ENCODE measurements around the gene TSPY3.
"Not testable (repeated sequence)": the region's sequence is repeated elsewhere in the genome, so short reads cannot be mapped to it uniquely, and the experiment has no call there.

The TSPY3 gene, protein sequence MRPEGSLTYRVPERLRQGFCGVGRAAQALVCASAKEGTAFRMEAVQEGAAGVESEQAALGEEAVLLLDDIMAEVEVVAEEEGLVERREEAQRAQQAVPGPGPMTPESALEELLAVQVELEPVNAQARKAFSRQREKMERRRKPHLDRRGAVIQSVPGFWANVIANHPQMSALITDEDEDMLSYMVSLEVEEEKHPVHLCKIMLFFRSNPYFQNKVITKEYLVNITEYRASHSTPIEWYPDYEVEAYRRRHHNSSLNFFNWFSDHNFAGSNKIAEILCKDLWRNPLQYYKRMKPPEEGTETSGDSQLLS

DNA sequence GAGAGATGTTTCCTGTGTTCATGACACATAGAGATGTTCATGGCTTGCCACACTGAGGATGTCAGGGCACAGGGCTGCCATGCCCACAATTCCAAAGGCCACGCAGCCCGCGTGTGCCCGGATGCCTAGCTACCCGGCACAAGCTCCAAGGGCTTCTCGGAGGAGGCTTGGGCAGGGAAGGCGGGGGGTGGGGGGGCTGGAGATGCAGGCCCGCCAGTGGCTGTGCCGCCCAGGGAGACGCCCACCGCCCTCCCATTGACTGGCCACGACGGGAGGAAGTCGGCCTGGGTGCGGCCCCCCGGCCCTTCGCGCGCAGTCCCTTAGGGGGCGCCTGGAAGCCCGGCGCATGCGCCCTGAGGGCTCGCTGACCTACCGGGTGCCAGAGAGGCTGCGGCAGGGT is at the start of gene TSPY3:
Gene TSPY3, plus strand, starts transcription at position 301 of the 400 bp plus-strand sequence. Its CDS starts 46 bp downstream, at position 347.
- not testable (repeated sequence) for DNase-seq (ENCODE audit: low spot score)

GRCh38 chrY:9357497-9357896 is 40.7 kb upstream of the TSPY3 start, which contains the start of gene TSPY8:
TSS of gene TSPY8 (plus strand) at chrY:9357797. CDS start at chrY:9357843, 46 bp downstream.
- DNase-seq (ENCODE audit: low spot score), result not testable (repeated sequence)

DNA sequence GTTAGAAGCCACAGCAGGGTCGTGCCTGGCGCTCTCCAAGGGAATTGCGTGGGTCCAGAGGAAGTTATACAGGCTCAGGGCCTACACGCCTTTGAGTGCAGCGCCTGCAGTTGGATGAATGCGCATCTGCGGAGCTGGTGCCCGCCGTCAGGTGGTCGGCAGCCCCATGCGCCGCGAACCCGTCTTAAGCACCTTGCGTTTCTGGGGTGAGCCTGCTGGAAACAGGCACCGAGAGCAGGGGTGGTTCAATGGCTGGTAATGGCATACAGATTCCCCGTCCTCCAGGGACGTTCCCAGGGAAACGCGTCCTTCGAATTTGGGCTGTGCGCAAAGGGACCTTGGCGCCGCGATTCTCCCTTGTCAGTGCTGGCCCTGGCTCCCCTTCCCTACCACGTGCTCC is 1.7 kb upstream of the TSPY3 start:
- DNase-seq (ENCODE audit: low spot score), result not testable (repeated sequence)

Data from germinal center (tissue), 1 donor.